Tibial nerve (tissue), 4 donors: ENCODE data around the gene GARIN5B. TPM values are rescaled to one million over a fixed set of nuclear protein-coding genes. Genes with fewer than 3 reads are reported as not detected.

Source experiments
- DNase-seq, 2 donors: peaks; one replicate each; pipeline ENCODE4 v3.0.0-alpha.2; 2019; ENCODE audit warnings: low spot score in 2 of 2
- H3K27ac ChIP-seq, 4 donors: fragments of 200-600 bp; sonication (generic) in 3 of 4; one replicate each; pipeline ENCODE4 v1.5.1; 2017 to 2019; ENCODE audit warnings: mild to moderate bottlenecking in 1 of 4
- H3K27me3 ChIP-seq, 2 donors: fragments of 200-600 bp; sonication (generic) in 1 of 2; one replicate each; pipeline versions ENCODE4 v1.5.1 to v1.6.0; 2017 to 2019
- H3K36me3 ChIP-seq, 3 donors: fragments of 200-600 bp; sonication (generic); one replicate each; pipeline ENCODE4 v1.5.1; 2018 to 2019
- H3K4me1 ChIP-seq, 4 donors: fragments of 200-600 bp; sonication (generic) in 3 of 4; one replicate each; pipeline ENCODE4 v1.5.1; 2017 to 2019
- H3K4me3 ChIP-seq, 4 donors: fragments of 200-600 bp; sonication (generic) in 3 of 4; one replicate each; pipeline ENCODE4 v1.5.1; 2017 to 2019; ENCODE audit warnings: mild to moderate bottlenecking in 1 of 4, moderate library complexity in 1 of 4
- H3K9me3 ChIP-seq, 4 donors: fragments of 200-600 bp; sonication (generic) in 3 of 4; one replicate each; pipeline ENCODE4 v1.5.1; 2017 to 2019
- EP300 ChIP-seq, 2 donors: sonication (generic); formaldehyde crosslinking; IDR thresholded peaks; one replicate each; pipeline ENCODE4 v1.6.1; 2017; ENCODE audit warnings: antibody characterized with exemption in 2 of 2, mild to moderate bottlenecking in 1 of 2
- POLR2A ChIP-seq, 2 donors: fragments of 450-650 bp; IDR thresholded peaks; one replicate each; pipeline ENCODE4 v1.6.1; 2017; ENCODE audit warnings: antibody characterized with exemption in 2 of 2, mild to moderate bottlenecking in 2 of 2, moderate library complexity in 2 of 2
- WGBS, 2 donors: methylation state at CpG; one replicate each; pipeline ENCODE4 v1.1.5; 2018; 5-methylcytosine and 5-hydroxymethylcytosine counted together
- total RNA-seq, 4 donors: library from RNA; depleted of rRNA; stranded (reverse); fragments of >200 nt; gene quantifications; one replicate each; pipeline ENCODE4 v1.1.0, GENCODE V29; 2016
- TF ChIP-seq, protein P1 (sequence below), 5 experiments: fragments of 200-600 bp in 3 of 5; fragments of 450-650 bp in 2 of 5; sonication (generic) in 3 of 5; IDR thresholded peaks; one replicate each; pipeline ENCODE4 v1.5.1; 2016 to 2019; ENCODE audit warnings: antibody characterized with exemption in 5 of 5, mild to moderate bottlenecking in 3 of 5, moderate library complexity in 2 of 5

GARIN5B gene
- total RNA-seq, 4 donors from 2014 or later, result not detected

DNA sequence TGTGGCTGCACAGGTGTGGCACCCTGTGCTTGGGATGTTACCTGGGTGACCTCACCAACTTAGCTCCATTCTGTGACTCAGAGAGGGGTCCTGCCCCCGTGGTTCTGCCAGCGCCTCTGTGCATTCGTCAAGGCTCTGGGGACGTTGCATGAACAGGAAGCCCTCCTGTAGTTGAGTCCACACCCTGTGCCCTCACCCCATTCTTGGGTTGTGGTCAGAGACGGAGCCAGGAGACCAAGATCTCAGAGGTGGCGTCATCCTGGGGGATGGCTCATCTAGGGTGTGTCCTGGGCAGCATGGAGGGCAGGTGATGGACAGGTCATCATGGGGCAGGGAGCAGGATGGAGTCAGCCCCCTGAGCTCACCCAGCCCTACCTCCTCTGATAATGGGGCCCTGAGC lies 11.0 kb downstream of the GARIN5B start:
- Histone ChIP-seq H3K4me3 (no peak overlapping the region), H3K27me3 (peaks cover 5 to 68% of the 10 kb centered on the region in 2 donors), H3K9me3 (no peaks in the 10 kb centered on the region), H3K36me3 (peaks cover 0 to 12% (median 0%) of the 10 kb centered on the region in 3 donors), H3K4me1 (peaks cover 0 to 31% (median 8%) of the 10 kb centered on the region in 4 donors), H3K27ac (no peak overlapping the region)
- WGBS, 2 donors, result 82 to 87% methylated on average over 3 to 6 of the region's 6 CpGs
- no peak for DNase-seq
- TF ChIP-seq, protein P1, sequence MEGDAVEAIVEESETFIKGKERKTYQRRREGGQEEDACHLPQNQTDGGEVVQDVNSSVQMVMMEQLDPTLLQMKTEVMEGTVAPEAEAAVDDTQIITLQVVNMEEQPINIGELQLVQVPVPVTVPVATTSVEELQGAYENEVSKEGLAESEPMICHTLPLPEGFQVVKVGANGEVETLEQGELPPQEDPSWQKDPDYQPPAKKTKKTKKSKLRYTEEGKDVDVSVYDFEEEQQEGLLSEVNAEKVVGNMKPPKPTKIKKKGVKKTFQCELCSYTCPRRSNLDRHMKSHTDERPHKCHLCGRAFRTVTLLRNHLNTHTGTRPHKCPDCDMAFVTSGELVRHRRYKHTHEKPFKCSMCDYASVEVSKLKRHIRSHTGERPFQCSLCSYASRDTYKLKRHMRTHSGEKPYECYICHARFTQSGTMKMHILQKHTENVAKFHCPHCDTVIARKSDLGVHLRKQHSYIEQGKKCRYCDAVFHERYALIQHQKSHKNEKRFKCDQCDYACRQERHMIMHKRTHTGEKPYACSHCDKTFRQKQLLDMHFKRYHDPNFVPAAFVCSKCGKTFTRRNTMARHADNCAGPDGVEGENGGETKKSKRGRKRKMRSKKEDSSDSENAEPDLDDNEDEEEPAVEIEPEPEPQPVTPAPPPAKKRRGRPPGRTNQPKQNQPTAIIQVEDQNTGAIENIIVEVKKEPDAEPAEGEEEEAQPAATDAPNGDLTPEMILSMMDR (IDR thresholded peaks at IDR 0.05), result no peak
- TF ChIP-seq EP300 (IDR thresholded peaks at IDR 0.05), result no peak
- no peak for TF ChIP-seq POLR2A (IDR thresholded peaks at IDR 0.05)

- WGBS, 2 donors, result 64 to 65% methylated on average over 11 of the region's 11 CpGs
- no peak overlapping the region for H3K27ac ChIP-seq
- DNase-seq, result no peak
- H3K9me3 ChIP-seq, result no peaks in the 10 kb centered on the region
- H3K4me3 ChIP-seq, result no peak overlapping the region
- TF ChIP-seq, protein P1 (IDR thresholded peaks at IDR 0.05), result no peak
- no peak for TF ChIP-seq POLR2A (IDR thresholded peaks at IDR 0.05)
- peaks cover 5 to 55% of the 10 kb centered on the region in 2 donors for H3K27me3 ChIP-seq
- peaks cover 0 to 44% (median 15%) of the 10 kb centered on the region in 4 donors for H3K4me1 ChIP-seq
- H3K36me3 ChIP-seq, result peaks cover 0 to 23% (median 0%) of the 10 kb centered on the region in 3 donors
Observed at GRCh38 chr19:55350620-55351315, 12.3 kb downstream of the GARIN5B start.

GRCh38 chr19:55348317-55349034 lies 14.6 kb downstream of the GARIN5B start:
- H3K4me3 ChIP-seq, result no peak overlapping the region
- no peak for DNase-seq
- H3K36me3 ChIP-seq, result peaks cover 0 to 42% (median 0%) of the 10 kb centered on the region in 3 donors
- H3K27ac ChIP-seq, result no peak overlapping the region
- H3K27me3 ChIP-seq, result peaks cover 2 to 32% of the 10 kb centered on the region in 2 donors
- no peaks in the 10 kb centered on the region for H3K9me3 ChIP-seq
- H3K4me1 ChIP-seq, result peaks cover 0 to 38% (median 12%) of the 10 kb centered on the region in 4 donors
- 67 to 69% methylated on average over 22 of the region's 22 CpGs for WGBS, 2 donors
- TF ChIP-seq EP300 (IDR thresholded peaks at IDR 0.05) (no peak), POLR2A (IDR thresholded peaks at IDR 0.05) (no peak)
- TF ChIP-seq, protein P1 (IDR thresholded peaks at IDR 0.05), result no peak

- DNase-seq, result no peak
- H3K27ac ChIP-seq, result no peak overlapping the region
- H3K4me1 ChIP-seq, result peaks cover 0 to 32% (median 10%) of the 10 kb centered on the region in 4 donors
- H3K27me3 ChIP-seq, result peaks cover 0 to 23% of the 10 kb centered on the region in 2 donors
- no peak for TF ChIP-seq EP300 (IDR thresholded peaks at IDR 0.05)
- no peak overlapping the region for H3K4me3 ChIP-seq
- H3K36me3 ChIP-seq, result peaks cover 0 to 51% (median 0%) of the 10 kb centered on the region in 3 donors
- no peaks in the 10 kb centered on the region for H3K9me3 ChIP-seq
- WGBS, 2 donors, result 73 to 80% methylated on average over 9 of the region's 10 CpGs
Observed at GRCh38 chr19:55347442-55348009, 15.5 kb downstream of the GARIN5B start.

- no peak overlapping the region for H3K4me3 ChIP-seq
- H3K4me1 ChIP-seq, result peaks cover 0 to 35% (median 10%) of the 10 kb centered on the region in 4 donors
- TF ChIP-seq, protein P1 (IDR thresholded peaks at IDR 0.05), result no peak
- TF ChIP-seq EP300 (IDR thresholded peaks at IDR 0.05) (no peak), POLR2A (IDR thresholded peaks at IDR 0.05) (no peak)
- DNase-seq, result no peak
- H3K27me3 ChIP-seq, result peaks cover 0 to 16% of the 10 kb centered on the region in 2 donors
- 61 to 77% methylated on average over 21 to 29 of the region's 41 CpGs for WGBS, 2 donors
- H3K36me3 ChIP-seq, result peaks cover 0 to 58% (median 0%) of the 10 kb centered on the region in 3 donors
- H3K9me3 ChIP-seq, result no peaks in the 10 kb centered on the region
- H3K27ac ChIP-seq, result peak overlapping the region in 1 of 4 donors; percentile 6
Observed at GRCh38 chr19:55346725-55347441, 16.2 kb downstream of the GARIN5B start.
